WTC11 (cell line): ENCODE results near the gene RSAD1.

Experiments
- CBFB ChIP-seq: sonication (generic); formaldehyde crosslinking; IDR thresholded peaks from 2 replicates; pipeline ENCODE4 v1.8.1; 2022; ENCODE audit warnings: mild to moderate bottlenecking, low read depth, missing genetic modification reagents
- GABPB1 ChIP-seq: sonication (generic); formaldehyde crosslinking; IDR thresholded peaks from 2 replicates; pipeline ENCODE4 v1.8.1; 2023; ENCODE audit warnings: mild to moderate bottlenecking, missing genetic modification reagents
- NR2C2 ChIP-seq: sonication (generic); formaldehyde crosslinking; IDR thresholded peaks from 2 replicates; pipeline ENCODE4 v1.8.0; 2022; ENCODE audit warnings: mild to moderate bottlenecking, missing genetic modification reagents
- TF ChIP-seq, protein P1 (sequence below): sonication (generic); formaldehyde crosslinking; conservative IDR thresholded peaks from 2 replicates; pipeline ENCODE4 v1.8.1; 2023; ENCODE audit warnings: mild to moderate bottlenecking, low read depth, missing genetic modification reagents, moderate library complexity
- TF ChIP-seq, protein P2 (sequence below): sonication (generic); formaldehyde crosslinking; IDR thresholded peaks from 2 replicates; pipeline ENCODE4 v1.8.0; 2022; ENCODE audit warnings: mild to moderate bottlenecking, missing genetic modification reagents
- TF ChIP-seq, protein P3 (sequence below): fragments of 200-600 bp; IDR thresholded peaks from 2 replicates; pipeline ENCODE4 v1.8.0; 2022; ENCODE audit warnings: antibody characterized with exemption
- TF ChIP-seq, protein P4 (sequence below): sonication (generic); formaldehyde crosslinking; IDR thresholded peaks from 2 replicates; pipeline ENCODE4 v1.8.1; 2023; ENCODE audit warnings: mild to moderate bottlenecking, missing genetic modification reagents, moderate library complexity
- TF ChIP-seq, protein P5 (sequence below): sonication (generic); formaldehyde crosslinking; IDR thresholded peaks from 2 replicates; pipeline ENCODE4 v1.8.1; 2022; ENCODE audit warnings: mild to moderate bottlenecking, missing genetic modification reagents, moderate library complexity, borderline replicate concordance

DNA sequence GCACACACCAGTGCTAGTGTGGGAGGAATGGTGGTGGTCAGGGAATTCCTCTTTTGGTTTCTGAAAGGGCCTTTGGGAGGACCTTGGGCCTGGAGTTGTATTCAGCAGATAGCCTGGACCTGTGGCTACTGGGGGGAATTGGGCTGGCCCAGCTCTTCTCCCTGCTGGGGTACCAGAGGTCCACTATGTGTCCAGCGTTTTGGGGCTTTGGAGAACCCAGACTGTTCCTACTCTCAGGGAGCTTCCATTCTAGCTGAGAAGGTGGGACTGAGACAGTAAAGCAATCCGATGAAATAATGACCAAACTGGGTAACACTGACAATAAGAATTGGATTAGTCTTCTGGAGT is 56.3 kb downstream of the RSAD1 start:
- TF ChIP-seq, protein P1, sequence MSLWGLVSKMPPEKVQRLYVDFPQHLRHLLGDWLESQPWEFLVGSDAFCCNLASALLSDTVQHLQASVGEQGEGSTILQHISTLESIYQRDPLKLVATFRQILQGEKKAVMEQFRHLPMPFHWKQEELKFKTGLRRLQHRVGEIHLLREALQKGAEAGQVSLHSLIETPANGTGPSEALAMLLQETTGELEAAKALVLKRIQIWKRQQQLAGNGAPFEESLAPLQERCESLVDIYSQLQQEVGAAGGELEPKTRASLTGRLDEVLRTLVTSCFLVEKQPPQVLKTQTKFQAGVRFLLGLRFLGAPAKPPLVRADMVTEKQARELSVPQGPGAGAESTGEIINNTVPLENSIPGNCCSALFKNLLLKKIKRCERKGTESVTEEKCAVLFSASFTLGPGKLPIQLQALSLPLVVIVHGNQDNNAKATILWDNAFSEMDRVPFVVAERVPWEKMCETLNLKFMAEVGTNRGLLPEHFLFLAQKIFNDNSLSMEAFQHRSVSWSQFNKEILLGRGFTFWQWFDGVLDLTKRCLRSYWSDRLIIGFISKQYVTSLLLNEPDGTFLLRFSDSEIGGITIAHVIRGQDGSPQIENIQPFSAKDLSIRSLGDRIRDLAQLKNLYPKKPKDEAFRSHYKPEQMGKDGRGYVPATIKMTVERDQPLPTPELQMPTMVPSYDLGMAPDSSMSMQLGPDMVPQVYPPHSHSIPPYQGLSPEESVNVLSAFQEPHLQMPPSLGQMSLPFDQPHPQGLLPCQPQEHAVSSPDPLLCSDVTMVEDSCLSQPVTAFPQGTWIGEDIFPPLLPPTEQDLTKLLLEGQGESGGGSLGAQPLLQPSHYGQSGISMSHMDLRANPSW (CRISPR knock-in tag) = no peak
- no peak for TF ChIP-seq GABPB1 (CRISPR knock-in tag)
- TF ChIP-seq, protein P2, sequence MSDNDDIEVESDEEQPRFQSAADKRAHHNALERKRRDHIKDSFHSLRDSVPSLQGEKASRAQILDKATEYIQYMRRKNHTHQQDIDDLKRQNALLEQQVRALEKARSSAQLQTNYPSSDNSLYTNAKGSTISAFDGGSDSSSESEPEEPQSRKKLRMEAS (CRISPR knock-in tag) = no peak
- TF ChIP-seq NR2C2 (CRISPR knock-in tag) = no peak
- TF ChIP-seq, protein P3, sequence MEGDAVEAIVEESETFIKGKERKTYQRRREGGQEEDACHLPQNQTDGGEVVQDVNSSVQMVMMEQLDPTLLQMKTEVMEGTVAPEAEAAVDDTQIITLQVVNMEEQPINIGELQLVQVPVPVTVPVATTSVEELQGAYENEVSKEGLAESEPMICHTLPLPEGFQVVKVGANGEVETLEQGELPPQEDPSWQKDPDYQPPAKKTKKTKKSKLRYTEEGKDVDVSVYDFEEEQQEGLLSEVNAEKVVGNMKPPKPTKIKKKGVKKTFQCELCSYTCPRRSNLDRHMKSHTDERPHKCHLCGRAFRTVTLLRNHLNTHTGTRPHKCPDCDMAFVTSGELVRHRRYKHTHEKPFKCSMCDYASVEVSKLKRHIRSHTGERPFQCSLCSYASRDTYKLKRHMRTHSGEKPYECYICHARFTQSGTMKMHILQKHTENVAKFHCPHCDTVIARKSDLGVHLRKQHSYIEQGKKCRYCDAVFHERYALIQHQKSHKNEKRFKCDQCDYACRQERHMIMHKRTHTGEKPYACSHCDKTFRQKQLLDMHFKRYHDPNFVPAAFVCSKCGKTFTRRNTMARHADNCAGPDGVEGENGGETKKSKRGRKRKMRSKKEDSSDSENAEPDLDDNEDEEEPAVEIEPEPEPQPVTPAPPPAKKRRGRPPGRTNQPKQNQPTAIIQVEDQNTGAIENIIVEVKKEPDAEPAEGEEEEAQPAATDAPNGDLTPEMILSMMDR = no peak
- TF ChIP-seq, protein P4, sequence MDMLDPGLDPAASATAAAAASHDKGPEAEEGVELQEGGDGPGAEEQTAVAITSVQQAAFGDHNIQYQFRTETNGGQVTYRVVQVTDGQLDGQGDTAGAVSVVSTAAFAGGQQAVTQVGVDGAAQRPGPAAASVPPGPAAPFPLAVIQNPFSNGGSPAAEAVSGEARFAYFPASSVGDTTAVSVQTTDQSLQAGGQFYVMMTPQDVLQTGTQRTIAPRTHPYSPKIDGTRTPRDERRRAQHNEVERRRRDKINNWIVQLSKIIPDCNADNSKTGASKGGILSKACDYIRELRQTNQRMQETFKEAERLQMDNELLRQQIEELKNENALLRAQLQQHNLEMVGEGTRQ = no peak
- no peak for TF ChIP-seq CBFB (CRISPR knock-in tag)
- TF ChIP-seq, protein P5, sequence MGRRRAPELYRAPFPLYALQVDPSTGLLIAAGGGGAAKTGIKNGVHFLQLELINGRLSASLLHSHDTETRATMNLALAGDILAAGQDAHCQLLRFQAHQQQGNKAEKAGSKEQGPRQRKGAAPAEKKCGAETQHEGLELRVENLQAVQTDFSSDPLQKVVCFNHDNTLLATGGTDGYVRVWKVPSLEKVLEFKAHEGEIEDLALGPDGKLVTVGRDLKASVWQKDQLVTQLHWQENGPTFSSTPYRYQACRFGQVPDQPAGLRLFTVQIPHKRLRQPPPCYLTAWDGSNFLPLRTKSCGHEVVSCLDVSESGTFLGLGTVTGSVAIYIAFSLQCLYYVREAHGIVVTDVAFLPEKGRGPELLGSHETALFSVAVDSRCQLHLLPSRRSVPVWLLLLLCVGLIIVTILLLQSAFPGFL (CRISPR knock-in tag) = no peak
